Calu3 (cell line): ENCODE data around the gene NT5DC3. TPM values are rescaled to one million over a fixed set of nuclear protein-coding genes. Genes with fewer than 3 reads are reported as not detected.

Source experiments
- BruUV-seq: library from RNA; stranded (reverse); fragments of 400-500 nt; replicated peaks from 2 replicates; lab custom pipeline; 2021; lab: Mats Ljungman, UMichigan
- CTCF ChIA-PET: fragments of 300-600 bp; sonication (Branson Sonifier 250); formaldehyde crosslinking; loops from one replicate; lab custom pipeline; 2022; ENCODE audit warnings: antibody characterized with exemption; lab: Charles Lee
- DNase-seq: peaks from one replicate; pipeline ENCODE4 v3.0.0; 2022
- H3K27ac Mint-ChIP-seq: one replicate; pipeline ENCODE4 v1.8.0; 2022; ENCODE audit warnings: mixed read lengths; ENCODE audit not compliant: unreplicated experiment
- H3K27me3 Mint-ChIP-seq: one replicate; pipeline ENCODE4 v1.8.0; 2022; ENCODE audit warnings: mixed read lengths; ENCODE audit not compliant: unreplicated experiment
- H3K36me3 Mint-ChIP-seq: one replicate; pipeline ENCODE4 v1.8.0; 2022; ENCODE audit warnings: mild to moderate bottlenecking, moderate library complexity, mixed read lengths; ENCODE audit not compliant: insufficient read depth, unreplicated experiment
- H3K4me1 Mint-ChIP-seq: one replicate; pipeline ENCODE4 v1.8.0; 2022; ENCODE audit warnings: mild to moderate bottlenecking, low read depth, mixed read lengths; ENCODE audit not compliant: unreplicated experiment
- H3K4me3 Mint-ChIP-seq: one replicate; pipeline ENCODE4 v1.8.0; 2022; ENCODE audit warnings: mild to moderate bottlenecking, low read depth, moderate library complexity, mixed read lengths; ENCODE audit not compliant: unreplicated experiment
- H3K9me3 Mint-ChIP-seq: one replicate; pipeline ENCODE4 v1.8.0; 2022; ENCODE audit warnings: low read depth, mixed read lengths; ENCODE audit not compliant: unreplicated experiment
- intact Hi-C: fragments of 100-400 bp; cut with micrococcal nuclease; formaldehyde crosslinking; loops from one replicate; pipeline ENCODE4 v1.10.0; 2022; ENCODE audit not compliant: unreplicated experiment
- total RNA-seq: library from RNA; stranded (reverse); gene quantifications from 2 replicates; pipeline ENCODE4 v1.2.3, GENCODE V29; 2022
- TF ChIP-seq, protein P1 (sequence below): fragments of 200-600 bp; IDR thresholded peaks from one replicate; pipeline ENCODE4 v1.8.0; 2022; ENCODE audit warnings: antibody characterized with exemption; ENCODE audit not compliant: unreplicated experiment

Gene NT5DC3
- total RNA-seq, 1 experiment from 2014 or later, result 24.0 TPM

DNA sequence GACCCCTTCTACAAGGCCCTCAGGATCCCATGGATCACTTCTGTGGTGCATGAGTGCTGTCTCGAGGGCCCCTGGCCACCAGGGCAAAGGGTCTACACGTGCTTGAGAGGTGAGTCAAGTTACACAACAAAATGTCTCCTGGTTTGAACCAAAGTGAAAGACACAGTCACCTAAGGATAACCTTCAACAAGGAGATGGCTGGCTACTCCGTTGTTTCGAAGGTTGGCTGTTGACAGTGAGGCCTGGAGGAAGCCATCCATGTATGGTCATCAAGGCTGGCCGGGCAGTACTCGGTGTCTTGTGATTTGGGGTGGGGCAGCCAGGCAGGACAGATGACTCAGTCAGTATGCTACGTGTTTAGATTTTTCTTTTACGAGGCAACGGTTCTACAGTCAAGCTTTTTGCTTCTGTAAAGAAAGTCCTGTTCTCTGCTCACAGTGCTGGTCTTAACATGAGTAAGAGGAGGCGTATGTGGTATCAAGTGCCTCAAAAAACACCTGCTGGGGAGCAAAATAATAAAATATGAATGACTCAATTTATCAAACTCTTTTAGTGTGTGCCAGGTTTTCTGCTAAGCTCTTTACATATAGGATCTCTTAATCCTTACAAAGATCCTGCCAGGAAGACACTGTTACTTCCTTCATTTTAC lies 18.0 kb upstream of the NT5DC3 start:
- Mint-ChIP-seq H3K27ac (peak overlapping the region; percentile 81), H3K27me3 (no peaks in the 10 kb centered on the region)
- TF ChIP-seq, protein P1, sequence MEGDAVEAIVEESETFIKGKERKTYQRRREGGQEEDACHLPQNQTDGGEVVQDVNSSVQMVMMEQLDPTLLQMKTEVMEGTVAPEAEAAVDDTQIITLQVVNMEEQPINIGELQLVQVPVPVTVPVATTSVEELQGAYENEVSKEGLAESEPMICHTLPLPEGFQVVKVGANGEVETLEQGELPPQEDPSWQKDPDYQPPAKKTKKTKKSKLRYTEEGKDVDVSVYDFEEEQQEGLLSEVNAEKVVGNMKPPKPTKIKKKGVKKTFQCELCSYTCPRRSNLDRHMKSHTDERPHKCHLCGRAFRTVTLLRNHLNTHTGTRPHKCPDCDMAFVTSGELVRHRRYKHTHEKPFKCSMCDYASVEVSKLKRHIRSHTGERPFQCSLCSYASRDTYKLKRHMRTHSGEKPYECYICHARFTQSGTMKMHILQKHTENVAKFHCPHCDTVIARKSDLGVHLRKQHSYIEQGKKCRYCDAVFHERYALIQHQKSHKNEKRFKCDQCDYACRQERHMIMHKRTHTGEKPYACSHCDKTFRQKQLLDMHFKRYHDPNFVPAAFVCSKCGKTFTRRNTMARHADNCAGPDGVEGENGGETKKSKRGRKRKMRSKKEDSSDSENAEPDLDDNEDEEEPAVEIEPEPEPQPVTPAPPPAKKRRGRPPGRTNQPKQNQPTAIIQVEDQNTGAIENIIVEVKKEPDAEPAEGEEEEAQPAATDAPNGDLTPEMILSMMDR, result no peak

DNA sequence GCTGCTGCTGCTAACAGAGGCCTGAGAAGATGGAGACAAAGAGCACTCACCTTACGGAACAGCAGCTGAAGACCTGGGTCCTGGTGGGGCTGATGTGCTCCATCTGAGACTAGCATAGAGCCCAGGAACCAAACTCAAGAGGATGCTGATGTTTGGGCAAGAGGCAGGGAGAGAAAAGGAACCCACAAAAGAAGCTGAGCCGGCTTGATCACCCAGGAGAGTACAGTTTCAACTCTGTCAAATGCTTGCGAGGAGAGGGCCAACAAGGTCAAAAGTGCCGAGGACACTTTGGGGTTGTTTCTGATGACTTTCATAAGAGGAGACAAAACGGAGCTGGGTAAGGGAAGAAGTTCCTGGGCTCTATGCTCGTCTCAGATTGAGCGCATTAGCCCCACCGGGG lies 17.3 kb upstream of the NT5DC3 start:
- Mint-ChIP-seq H3K4me3 (no peak overlapping the region), H3K36me3 (peaks cover 12% of the 10 kb centered on the region), H3K4me1 (peaks cover 48% of the 10 kb centered on the region), H3K27me3 (no peaks in the 10 kb centered on the region), H3K27ac (peak overlapping the region; percentile 81), H3K9me3 (peaks cover 4% of the 10 kb centered on the region)
- TF ChIP-seq, protein P1, result no peak
- no peak for DNase-seq
- no TSS peak for BruUV-seq
- CTCF ChIA-PET, result interaction anchor here (0.9 kb wide), 1 partner anchor 17 kb away, joined by 3 read pairs; the partner anchor contains the start of gene NT5DC3
- intact Hi-C loops, result no loop called here

More for the DNA sequence above, 18.0 kb upstream of the NT5DC3 start:
- peaks cover 48% of the 10 kb centered on the region for H3K4me1 Mint-ChIP-seq
- intact Hi-C loops, result loop anchor here (1.0 kb wide), 1 partner anchor 59 kb away; no protein-coding TSS in a partner anchor
- peaks cover 4% of the 10 kb centered on the region for H3K9me3 Mint-ChIP-seq
- TSS peak; percentile 100 for BruUV-seq
- H3K36me3 Mint-ChIP-seq, result peaks cover 12% of the 10 kb centered on the region
- H3K4me3 Mint-ChIP-seq, result no peak overlapping the region
- peak; percentile 87 for DNase-seq
- CTCF ChIA-PET, result interaction anchor here (0.8 to 1.0 kb wide), 3 partner anchors 17 to 79 kb away, joined by 3 to 4 read pairs (median 3); partner anchors contain the start of gene NT5DC3

DNA sequence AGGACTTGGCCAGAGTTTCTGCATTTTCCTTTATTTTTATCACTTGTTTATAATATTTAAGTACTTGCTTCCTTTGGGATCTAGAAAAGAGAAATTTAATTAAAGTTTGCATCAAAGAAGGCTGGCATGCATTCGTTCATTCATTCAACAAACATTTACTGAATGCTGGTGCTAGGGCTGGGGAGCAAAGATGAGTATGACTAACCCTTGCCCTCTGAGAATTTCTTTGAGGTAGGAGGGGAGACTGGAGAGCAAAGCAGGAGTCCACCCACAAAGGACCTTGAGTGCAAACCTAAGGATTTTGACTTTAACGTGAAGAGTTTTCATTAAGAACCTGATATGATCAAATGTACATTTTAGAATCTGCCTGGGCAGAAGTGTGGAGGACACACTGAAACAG lies 16.1 kb upstream of the NT5DC3 start:
- BruUV-seq, result no TSS peak
- CTCF ChIA-PET, result no interaction called here
- intact Hi-C loops, result no loop called here
- DNase-seq, result no peak
- TF ChIP-seq, protein P1, result no peak
- Mint-ChIP-seq H3K9me3 (peaks cover 4% of the 10 kb centered on the region), H3K27me3 (no peaks in the 10 kb centered on the region), H3K36me3 (peaks cover 12% of the 10 kb centered on the region), H3K4me3 (no peak overlapping the region), H3K27ac (no peak overlapping the region), H3K4me1 (peaks cover 57% of the 10 kb centered on the region)

DNA sequence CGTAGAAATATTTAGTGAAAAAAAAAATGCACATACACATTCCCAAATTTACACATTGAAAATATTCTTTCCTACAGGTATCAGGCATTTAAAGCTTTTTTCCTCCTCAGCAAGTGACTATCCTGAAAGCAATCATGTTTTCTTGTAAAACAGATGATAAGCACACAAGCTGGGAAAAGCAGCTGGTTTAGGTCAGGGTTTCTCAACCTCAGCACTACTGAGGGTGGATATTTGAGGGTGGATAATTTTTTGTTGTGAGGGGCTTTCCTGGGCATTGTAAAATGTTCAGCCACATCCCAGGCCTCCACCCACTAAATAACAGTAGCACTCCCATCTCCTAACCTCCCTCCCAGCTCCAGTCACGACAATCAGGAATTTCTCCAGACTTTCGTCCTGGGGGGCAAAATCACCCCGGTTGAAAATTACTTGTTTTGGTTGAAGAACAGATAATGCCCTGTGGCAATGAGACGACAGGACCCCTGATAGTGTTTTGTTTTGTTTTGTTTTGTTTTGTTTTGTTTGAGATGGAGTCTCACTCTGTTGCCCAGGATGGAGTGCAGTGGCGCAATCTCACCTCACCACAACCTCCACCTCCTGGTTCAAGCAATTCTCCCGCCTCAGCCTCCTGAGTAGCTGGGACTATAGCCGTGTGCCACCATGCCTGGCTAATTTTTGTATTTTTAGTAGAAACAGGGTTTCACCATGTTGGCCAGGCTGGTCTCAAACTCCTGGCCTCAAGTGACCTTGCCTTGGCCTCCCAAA lies 15.0 kb upstream of the NT5DC3 start:
- H3K9me3 Mint-ChIP-seq, result peaks cover 4% of the 10 kb centered on the region
- CTCF ChIA-PET, result interaction anchor here (0.6 kb wide), 1 partner anchor 102 kb away, joined by 4 read pairs; no protein-coding TSS in a partner anchor
- DNase-seq, result no peak
- intact Hi-C loops, result no loop called here
- H3K27ac Mint-ChIP-seq, result no peak overlapping the region
- no TSS peak for BruUV-seq
- H3K4me3 Mint-ChIP-seq, result no peak overlapping the region
- peaks cover 10% of the 10 kb centered on the region for H3K36me3 Mint-ChIP-seq
- peaks cover 60% of the 10 kb centered on the region for H3K4me1 Mint-ChIP-seq
- TF ChIP-seq, protein P1, result no peak
- no peaks in the 10 kb centered on the region for H3K27me3 Mint-ChIP-seq
